HG02840 (cell line): ENCODE results near the gene HS2ST1.

Experiments
- ATAC-seq: cut with Tn5 transposase; IDR thresholded peaks from one replicate; pipeline ENCODE4 v1.9.1; 2021; ENCODE audit warnings: mild to moderate bottlenecking, moderate library complexity, moderate number of reproducible peaks; ENCODE audit not compliant: unreplicated experiment, low FRiP score

The HS2ST1 gene

GRCh38 chr1:87151500-87152421, 237.3 kb downstream of the HS2ST1 start:
- peak; percentile 54 for ATAC-seq

GRCh38 chr1:87154384-87154783, 239.9 kb downstream of the HS2ST1 start:
- no peak for ATAC-seq

- no peak for ATAC-seq
Observed at GRCh38 chr1:87155170-87155569, 240.7 kb downstream of the HS2ST1 start.

- ATAC-seq, result no peak
Observed at GRCh38 chr1:87155648-87156047, 241.2 kb downstream of the HS2ST1 start.

- no peak for ATAC-seq
Observed at GRCh38 chr1:87156124-87156523, 241.7 kb downstream of the HS2ST1 start.

GRCh38 chr1:87159378-87159915, 245.0 kb downstream of the HS2ST1 start:
- ATAC-seq, result no peak
